ENCODE data around the gene TMEM119.

TMEM119 gene

GRCh38 chr12:108553799-108554198 is 44.1 kb downstream of the TMEM119 start:
- H3K4me3 ChIP-seq (ENCODE audit: low read depth, low read length) = no peak overlapping the region
- DNase-seq (ENCODE audit: low read depth) = no peak
- no peak for TF ChIP-seq CTCF (IDR thresholded peaks at IDR 0.05; ENCODE audit: control insufficient read depth, extremely low read depth, insufficient read depth)

DNA sequence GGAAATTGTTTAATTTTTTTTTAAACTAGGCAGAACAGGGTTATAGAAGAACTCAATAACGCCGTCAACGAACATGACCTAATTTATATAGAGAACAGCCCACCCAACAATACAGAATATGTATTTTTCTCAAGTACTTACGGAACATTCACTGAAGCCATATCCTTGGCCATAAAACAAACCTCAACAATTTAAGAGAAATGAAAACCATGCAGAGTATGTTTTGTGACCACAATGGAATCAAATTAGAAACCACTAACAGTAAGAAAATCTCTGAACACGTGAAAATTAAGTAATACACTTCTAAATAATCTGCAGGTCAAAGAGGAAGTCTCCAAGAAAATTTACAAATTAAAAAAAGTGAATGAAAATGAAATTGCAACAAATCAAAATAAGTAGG is 46.3 kb downstream of the TMEM119 start:
- H3K4me3 ChIP-seq (ENCODE audit: low read depth, low read length) = no peak overlapping the region
- no peak for DNase-seq (ENCODE audit: low read depth)
- TF ChIP-seq CTCF (IDR thresholded peaks at IDR 0.05; ENCODE audit: control insufficient read depth, extremely low read depth, insufficient read depth) = no peak

DNA sequence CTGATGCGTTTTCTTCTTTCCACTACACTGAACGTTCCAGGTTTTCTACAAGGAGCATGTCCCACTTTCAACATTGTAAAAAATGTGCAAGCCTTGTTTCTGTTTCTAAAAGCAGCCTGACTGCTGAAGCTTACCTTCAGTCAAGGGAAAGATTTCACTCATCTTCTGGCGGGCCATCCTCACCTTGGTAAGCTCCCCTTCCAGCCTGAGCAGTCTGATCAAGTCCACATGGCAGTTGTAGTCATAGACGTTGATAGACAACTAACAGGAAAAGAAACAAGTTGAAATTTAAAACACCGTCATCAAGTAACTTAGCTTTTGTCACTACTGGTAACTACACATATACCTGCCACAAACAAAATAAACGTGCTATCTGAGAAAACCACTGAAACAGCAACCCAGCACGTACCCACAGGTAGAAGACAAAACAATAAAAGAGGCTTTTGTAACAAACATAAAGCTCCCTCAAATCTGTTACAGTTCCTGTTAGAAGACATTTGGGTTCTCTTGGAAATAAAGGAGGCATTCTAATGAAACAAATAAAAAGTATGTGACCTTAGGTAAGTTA is 48.8 kb downstream of the TMEM119 start:
- TF ChIP-seq CTCF (IDR thresholded peaks at IDR 0.05; ENCODE audit: control insufficient read depth, extremely low read depth, insufficient read depth) = no peak
- DNase-seq (ENCODE audit: low read depth) = no peak
- H3K4me3 ChIP-seq (ENCODE audit: low read depth, low read length) = peak overlapping the region; percentile 3; the same call in 1 of the 2 replicates

- no peak for DNase-seq (ENCODE audit: low read depth)
- H3K4me3 ChIP-seq (ENCODE audit: low read depth, low read length) = no peak overlapping the region
- no peak for TF ChIP-seq CTCF (IDR thresholded peaks at IDR 0.05; ENCODE audit: control insufficient read depth, extremely low read depth, insufficient read depth)
These were observed 50.2 kb downstream of the TMEM119 start for GRCh38 chr12:108547686-108548085.

DNA sequence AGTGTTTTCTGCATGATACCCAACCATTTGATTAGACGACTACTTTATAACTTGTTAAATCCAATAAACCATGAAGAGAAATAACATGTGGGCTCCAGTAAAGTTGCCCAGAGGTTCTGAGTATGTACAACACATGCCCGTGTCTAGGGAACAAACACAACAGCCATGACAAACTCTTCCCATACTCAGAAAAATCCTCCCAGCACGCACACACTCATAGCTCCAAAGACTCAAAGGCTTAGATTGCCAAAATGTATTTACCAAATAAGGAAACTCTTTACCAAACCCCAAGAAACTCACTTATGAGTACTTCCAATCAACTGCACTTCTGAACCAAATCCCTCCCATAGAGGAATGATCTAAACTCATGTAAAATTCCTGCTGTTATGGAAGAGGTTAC is 54.2 kb downstream of the TMEM119 start:
- no peak for TF ChIP-seq CTCF (IDR thresholded peaks at IDR 0.05; ENCODE audit: control insufficient read depth, extremely low read depth, insufficient read depth)
- no peak overlapping the region for H3K4me3 ChIP-seq (ENCODE audit: low read depth, low read length)

GRCh38 chr12:108542320-108542719 is 55.6 kb downstream of the TMEM119 start:
- no peak for TF ChIP-seq CTCF (IDR thresholded peaks at IDR 0.05; ENCODE audit: control insufficient read depth, extremely low read depth, insufficient read depth)
- H3K4me3 ChIP-seq (ENCODE audit: low read depth, low read length) = no peak overlapping the region
- no peak for DNase-seq (ENCODE audit: low read depth)

More for the DNA sequence above, 54.2 kb downstream of the TMEM119 start:
- no peak for DNase-seq (ENCODE audit: low read depth)
